Renal cortical epithelial cell (primary cell): ENCODE measurements around the gene PHAX. TPM values are rescaled to one million over a fixed set of nuclear protein-coding genes. Genes with fewer than 3 reads are reported as not detected.
A peak's percentile ranks its signal among the peaks of the same experiment; 100 is the strongest.
"Not testable (repeated sequence)": the region's sequence is repeated elsewhere in the genome, so short reads cannot be mapped to it uniquely, and the experiment has no call there.

Experiments
- DNase-seq: peaks from one replicate; pipeline ENCODE4 v3.0.0-alpha.2; 2011; ENCODE audit warnings: low read depth
- total RNA-seq: library from RNA; depleted of rRNA; stranded (reverse); fragments of >200 nt; gene quantifications from 2 replicates; pipeline ENCODE4 v1.2.3, GENCODE V29; 2014

Gene PHAX
- total RNA-seq, 1 donor from 2014 or later = 66.9 TPM

GRCh38 chr5:126603402-126603991 lies 2.8 kb downstream of the PHAX start:
- no peak for DNase-seq

GRCh38 chr5:126605525-126605924 lies 4.8 kb downstream of the PHAX start:
- no peak for DNase-seq

- DNase-seq = no peak
Observed at GRCh38 chr5:126610160-126610559, 9.4 kb downstream of the PHAX start.

GRCh38 chr5:126610616-126611015 lies 9.9 kb downstream of the PHAX start:
- no peak for DNase-seq

GRCh38 chr5:126613941-126614592 lies 13.3 kb downstream of the PHAX start:
- DNase-seq = no peak

GRCh38 chr5:126615286-126615685 lies 14.5 kb downstream of the PHAX start:
- DNase-seq = no peak

GRCh38 chr5:126617603-126618002 lies 16.9 kb downstream of the PHAX start:
- not testable (repeated sequence) for DNase-seq

GRCh38 chr5:126619781-126620180 lies 19.0 kb downstream of the PHAX start:
- no peak for DNase-seq

- peak; percentile 92 for DNase-seq
Observed at GRCh38 chr5:126624534-126624933, 23.8 kb downstream of the PHAX start.

- DNase-seq = no peak
Observed at GRCh38 chr5:126628102-126628501, 27.4 kb downstream of the PHAX start.

- DNase-seq = no peak
Observed at GRCh38 chr5:126631920-126632319, 31.2 kb downstream of the PHAX start.

GRCh38 chr5:126633552-126633951 lies 32.8 kb downstream of the PHAX start:
- no peak for DNase-seq

- no peak for DNase-seq
Observed at GRCh38 chr5:126635585-126635984, 34.8 kb downstream of the PHAX start.

- DNase-seq = no peak
Observed at GRCh38 chr5:126636956-126637355, 36.2 kb downstream of the PHAX start.

- DNase-seq = no peak
Observed at GRCh38 chr5:126640866-126641265, 40.1 kb downstream of the PHAX start.

GRCh38 chr5:126641387-126641786 lies 40.6 kb downstream of the PHAX start:
- DNase-seq = no peak

GRCh38 chr5:126645132-126645531 lies 44.4 kb downstream of the PHAX start:
- no peak for DNase-seq

GRCh38 chr5:126647071-126647470 lies 46.3 kb downstream of the PHAX start:
- DNase-seq = peak; percentile 56

- no peak for DNase-seq
Observed at GRCh38 chr5:126648471-126648870, 47.7 kb downstream of the PHAX start.

- not testable (repeated sequence) for DNase-seq
Observed at GRCh38 chr5:126649057-126649456, 48.3 kb downstream of the PHAX start.

GRCh38 chr5:126649709-126650108 lies 49.0 kb downstream of the PHAX start:
- not testable (repeated sequence) for DNase-seq

- DNase-seq = no peak
Observed at GRCh38 chr5:126650463-126650862, 49.7 kb downstream of the PHAX start.

- peak; percentile 25 for DNase-seq
Observed at GRCh38 chr5:126651013-126651577, 50.3 kb downstream of the PHAX start.
